Activated naive CD4-positive, alpha-beta T cell treated with anti-CD3 and anti-CD28 coated beads, Interleukin-2, amount 50 U/mL, for 24 hours (primary cell): ENCODE results near the gene PSMD1.
A peak's percentile ranks its signal among the peaks of the same experiment; 100 is the strongest.
"Not testable (repeated sequence)": the region's sequence is repeated elsewhere in the genome, so short reads cannot be mapped to it uniquely, and the experiment has no call there.

Experiments
- H3K27ac Mint-ChIP-seq: one replicate; pipeline ENCODE4 v1.8.0; 2021; ENCODE audit warnings: mild to moderate bottlenecking, mixed read lengths
- H3K27me3 Mint-ChIP-seq: one replicate; pipeline ENCODE4 v1.8.0; 2021; ENCODE audit warnings: mixed read lengths
- H3K36me3 Mint-ChIP-seq: one replicate; pipeline ENCODE4 v1.8.0; 2021; ENCODE audit warnings: mixed read lengths
- H3K4me1 Mint-ChIP-seq: one replicate; pipeline ENCODE4 v1.8.0; 2021; ENCODE audit warnings: mixed read lengths
- H3K4me3 Mint-ChIP-seq: one replicate; pipeline ENCODE4 v1.8.0; 2021; ENCODE audit warnings: mild to moderate bottlenecking, mixed read lengths
- H3K9me3 Mint-ChIP-seq: one replicate; pipeline ENCODE4 v1.8.0; 2021; ENCODE audit warnings: mixed read lengths

Gene PSMD1

GRCh38 chr2:231065966-231066365 lies 9.3 kb downstream of the PSMD1 start:
- no peaks in the 10 kb centered on the region for H3K9me3 Mint-ChIP-seq
- peaks cover 11% of the 10 kb centered on the region for H3K36me3 Mint-ChIP-seq
- H3K4me1 Mint-ChIP-seq: peaks cover 5% of the 10 kb centered on the region
- no peaks in the 10 kb centered on the region for H3K27me3 Mint-ChIP-seq
- no peak overlapping the region for H3K4me3 Mint-ChIP-seq
- H3K27ac Mint-ChIP-seq: no peak overlapping the region

- not testable (repeated sequence) for H3K4me1 Mint-ChIP-seq, H3K4me3 Mint-ChIP-seq, H3K9me3 Mint-ChIP-seq, H3K27me3 Mint-ChIP-seq, H3K27ac Mint-ChIP-seq
- peaks cover 16% of the 10 kb centered on the region for H3K36me3 Mint-ChIP-seq
Measured at GRCh38 chr2:231067531-231067930, 10.9 kb downstream of the PSMD1 start.

- Mint-ChIP-seq H3K27me3 (no peaks in the 10 kb centered on the region), H3K9me3 (no peaks in the 10 kb centered on the region), H3K27ac (no peak overlapping the region), H3K4me3 (no peak overlapping the region), H3K4me1 (no peaks in the 10 kb centered on the region), H3K36me3 (peaks cover 20% of the 10 kb centered on the region)
Measured at GRCh38 chr2:231068525-231069222, 12.0 kb downstream of the PSMD1 start.

GRCh38 chr2:231069379-231070054 lies 12.8 kb downstream of the PSMD1 start:
- no peak overlapping the region for H3K27ac Mint-ChIP-seq
- H3K9me3 Mint-ChIP-seq: no peaks in the 10 kb centered on the region
- H3K4me1 Mint-ChIP-seq: no peaks in the 10 kb centered on the region
- no peaks in the 10 kb centered on the region for H3K27me3 Mint-ChIP-seq
- peaks cover 20% of the 10 kb centered on the region for H3K36me3 Mint-ChIP-seq
- H3K4me3 Mint-ChIP-seq: no peak overlapping the region

GRCh38 chr2:231084565-231084964 lies 27.9 kb downstream of the PSMD1 start:
- no peaks in the 10 kb centered on the region for H3K27me3 Mint-ChIP-seq
- H3K27ac Mint-ChIP-seq: no peak overlapping the region
- no peaks in the 10 kb centered on the region for H3K4me1 Mint-ChIP-seq
- no peaks in the 10 kb centered on the region for H3K9me3 Mint-ChIP-seq
- H3K36me3 Mint-ChIP-seq: peaks cover 26% of the 10 kb centered on the region
- H3K4me3 Mint-ChIP-seq: no peak overlapping the region

GRCh38 chr2:231088754-231089153 lies 32.1 kb downstream of the PSMD1 start:
- Mint-ChIP-seq H3K27me3 (no peaks in the 10 kb centered on the region), H3K4me1 (no peaks in the 10 kb centered on the region), H3K36me3 (peaks cover 29% of the 10 kb centered on the region), H3K4me3 (no peak overlapping the region), H3K9me3 (no peaks in the 10 kb centered on the region), H3K27ac (no peak overlapping the region)

GRCh38 chr2:231093933-231094332 lies 37.3 kb downstream of the PSMD1 start:
- Mint-ChIP-seq H3K27ac (no peak overlapping the region), H3K9me3 (no peaks in the 10 kb centered on the region), H3K4me1 (no peaks in the 10 kb centered on the region), H3K4me3 (no peak overlapping the region), H3K27me3 (no peaks in the 10 kb centered on the region), H3K36me3 (peaks cover 63% of the 10 kb centered on the region)

GRCh38 chr2:231094736-231095346 lies 38.2 kb downstream of the PSMD1 start:
- Mint-ChIP-seq H3K9me3 (peaks cover under 1% of the 10 kb centered on the region), H3K27ac (no peak overlapping the region), H3K4me3 (no peak overlapping the region), H3K27me3 (no peaks in the 10 kb centered on the region), H3K36me3 (peaks cover 67% of the 10 kb centered on the region), H3K4me1 (no peaks in the 10 kb centered on the region)

GRCh38 chr2:231099918-231100317 lies 43.3 kb downstream of the PSMD1 start:
- peaks cover 48% of the 10 kb centered on the region for H3K36me3 Mint-ChIP-seq
- H3K27me3 Mint-ChIP-seq: no peaks in the 10 kb centered on the region
- peaks cover 6% of the 10 kb centered on the region for H3K9me3 Mint-ChIP-seq
- H3K4me1 Mint-ChIP-seq: peaks cover 11% of the 10 kb centered on the region
- no peak overlapping the region for H3K4me3 Mint-ChIP-seq
- H3K27ac Mint-ChIP-seq: no peak overlapping the region

GRCh38 chr2:231100321-231100720 lies 43.7 kb downstream of the PSMD1 start:
- not testable (repeated sequence) for H3K4me3 Mint-ChIP-seq, H3K9me3 Mint-ChIP-seq, H3K27ac Mint-ChIP-seq, H3K27me3 Mint-ChIP-seq
- peaks cover 11% of the 10 kb centered on the region for H3K4me1 Mint-ChIP-seq
- peaks cover 47% of the 10 kb centered on the region for H3K36me3 Mint-ChIP-seq

GRCh38 chr2:231100990-231101389 lies 44.3 kb downstream of the PSMD1 start:
- peaks cover 6% of the 10 kb centered on the region for H3K9me3 Mint-ChIP-seq
- H3K36me3 Mint-ChIP-seq: peaks cover 42% of the 10 kb centered on the region
- H3K4me1 Mint-ChIP-seq: peaks cover 11% of the 10 kb centered on the region
- H3K4me3 Mint-ChIP-seq: no peak overlapping the region
- H3K27me3 Mint-ChIP-seq: no peaks in the 10 kb centered on the region
- no peak overlapping the region for H3K27ac Mint-ChIP-seq

- Mint-ChIP-seq H3K36me3 (peaks cover 26% of the 10 kb centered on the region), H3K27ac (no peak overlapping the region), H3K4me3 (no peak overlapping the region), H3K9me3 (peaks cover 6% of the 10 kb centered on the region), H3K4me1 (peaks cover 11% of the 10 kb centered on the region), H3K27me3 (no peaks in the 10 kb centered on the region)
Measured at GRCh38 chr2:231102772-231103171, 46.1 kb downstream of the PSMD1 start.

GRCh38 chr2:231104115-231104713 lies 47.5 kb downstream of the PSMD1 start:
- peaks cover 23% of the 10 kb centered on the region for H3K36me3 Mint-ChIP-seq
- H3K4me1 Mint-ChIP-seq: peaks cover 11% of the 10 kb centered on the region
- peak overlapping the region; percentile 56 for H3K27ac Mint-ChIP-seq
- no peaks in the 10 kb centered on the region for H3K27me3 Mint-ChIP-seq
- peaks cover 6% of the 10 kb centered on the region for H3K9me3 Mint-ChIP-seq
- no peak overlapping the region for H3K4me3 Mint-ChIP-seq

GRCh38 chr2:231110551-231110950 lies 53.9 kb downstream of the PSMD1 start:
- Mint-ChIP-seq H3K36me3 (peaks cover 35% of the 10 kb centered on the region), H3K27ac (no peak overlapping the region), H3K9me3 (no peaks in the 10 kb centered on the region)

GRCh38 chr2:231111987-231112386 lies 55.3 kb downstream of the PSMD1 start:
- no peaks in the 10 kb centered on the region for H3K9me3 Mint-ChIP-seq
- peaks cover 9% of the 10 kb centered on the region for H3K4me1 Mint-ChIP-seq
- H3K27ac Mint-ChIP-seq: no peak overlapping the region
- no peaks in the 10 kb centered on the region for H3K27me3 Mint-ChIP-seq
- peaks cover 35% of the 10 kb centered on the region for H3K36me3 Mint-ChIP-seq
- no peak overlapping the region for H3K4me3 Mint-ChIP-seq

More at GRCh38 chr2:231110551-231110950, 53.9 kb downstream of the PSMD1 start:
- Mint-ChIP-seq H3K4me3 (no peak overlapping the region), H3K4me1 (peaks cover 8% of the 10 kb centered on the region), H3K27me3 (no peaks in the 10 kb centered on the region)

- H3K36me3 Mint-ChIP-seq: peaks cover 37% of the 10 kb centered on the region
- H3K4me1 Mint-ChIP-seq: peaks cover 16% of the 10 kb centered on the region
- no peak overlapping the region for H3K27ac Mint-ChIP-seq
- no peaks in the 10 kb centered on the region for H3K27me3 Mint-ChIP-seq
- no peaks in the 10 kb centered on the region for H3K9me3 Mint-ChIP-seq
- H3K4me3 Mint-ChIP-seq: no peak overlapping the region
Measured at GRCh38 chr2:231113489-231113888, 56.8 kb downstream of the PSMD1 start.
